ENCODE measurements around the gene AGAP3. TPM values are rescaled to one million over a fixed set of nuclear protein-coding genes. Genes with fewer than 3 reads are reported as not detected.

AGAP3 gene
- total RNA-seq, 2 donors from 2014 or later, result 50.8 to 79.2 TPM

DNA sequence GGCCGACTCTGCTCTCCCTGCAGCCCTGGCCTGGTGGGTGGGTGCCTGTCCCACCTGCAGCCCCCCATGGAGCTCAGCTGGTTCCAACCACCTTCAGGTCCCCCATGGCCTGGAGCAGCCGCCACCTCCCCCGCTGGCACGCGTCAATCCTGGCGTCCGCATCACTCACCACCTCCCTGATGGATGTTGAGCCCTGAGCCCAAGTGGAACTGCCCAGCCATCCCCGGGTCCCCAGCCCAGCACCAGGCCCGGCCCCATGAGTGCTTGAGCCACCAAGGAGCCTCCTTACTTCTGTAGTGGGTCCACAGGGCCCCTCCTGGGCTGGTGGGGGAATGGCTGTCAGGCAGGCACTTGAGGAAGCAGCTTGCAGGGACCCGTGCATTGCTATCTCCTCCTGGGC, 14.6 kb downstream of the AGAP3 start:
- Histone ChIP-seq H3K4me1 (no peaks in the 10 kb centered on the region), H3K27me3 (no peaks in the 10 kb centered on the region), H3K36me3 (no peaks in the 10 kb centered on the region), H3K9me3 (no peaks in the 10 kb centered on the region), H3K9ac (ENCODE audit: low read depth in 2 of 2, low read length in 2 of 2) (no peak overlapping the region), H3K27ac (no peak overlapping the region), H3K4me3 (no peak overlapping the region)
- no peak for DNase-seq
- TF ChIP-seq, protein P1, sequence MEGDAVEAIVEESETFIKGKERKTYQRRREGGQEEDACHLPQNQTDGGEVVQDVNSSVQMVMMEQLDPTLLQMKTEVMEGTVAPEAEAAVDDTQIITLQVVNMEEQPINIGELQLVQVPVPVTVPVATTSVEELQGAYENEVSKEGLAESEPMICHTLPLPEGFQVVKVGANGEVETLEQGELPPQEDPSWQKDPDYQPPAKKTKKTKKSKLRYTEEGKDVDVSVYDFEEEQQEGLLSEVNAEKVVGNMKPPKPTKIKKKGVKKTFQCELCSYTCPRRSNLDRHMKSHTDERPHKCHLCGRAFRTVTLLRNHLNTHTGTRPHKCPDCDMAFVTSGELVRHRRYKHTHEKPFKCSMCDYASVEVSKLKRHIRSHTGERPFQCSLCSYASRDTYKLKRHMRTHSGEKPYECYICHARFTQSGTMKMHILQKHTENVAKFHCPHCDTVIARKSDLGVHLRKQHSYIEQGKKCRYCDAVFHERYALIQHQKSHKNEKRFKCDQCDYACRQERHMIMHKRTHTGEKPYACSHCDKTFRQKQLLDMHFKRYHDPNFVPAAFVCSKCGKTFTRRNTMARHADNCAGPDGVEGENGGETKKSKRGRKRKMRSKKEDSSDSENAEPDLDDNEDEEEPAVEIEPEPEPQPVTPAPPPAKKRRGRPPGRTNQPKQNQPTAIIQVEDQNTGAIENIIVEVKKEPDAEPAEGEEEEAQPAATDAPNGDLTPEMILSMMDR (IDR thresholded peaks at IDR 0.05), result no peak
- intact Hi-C loops (cut with DNase I), result no loop called here

DNA sequence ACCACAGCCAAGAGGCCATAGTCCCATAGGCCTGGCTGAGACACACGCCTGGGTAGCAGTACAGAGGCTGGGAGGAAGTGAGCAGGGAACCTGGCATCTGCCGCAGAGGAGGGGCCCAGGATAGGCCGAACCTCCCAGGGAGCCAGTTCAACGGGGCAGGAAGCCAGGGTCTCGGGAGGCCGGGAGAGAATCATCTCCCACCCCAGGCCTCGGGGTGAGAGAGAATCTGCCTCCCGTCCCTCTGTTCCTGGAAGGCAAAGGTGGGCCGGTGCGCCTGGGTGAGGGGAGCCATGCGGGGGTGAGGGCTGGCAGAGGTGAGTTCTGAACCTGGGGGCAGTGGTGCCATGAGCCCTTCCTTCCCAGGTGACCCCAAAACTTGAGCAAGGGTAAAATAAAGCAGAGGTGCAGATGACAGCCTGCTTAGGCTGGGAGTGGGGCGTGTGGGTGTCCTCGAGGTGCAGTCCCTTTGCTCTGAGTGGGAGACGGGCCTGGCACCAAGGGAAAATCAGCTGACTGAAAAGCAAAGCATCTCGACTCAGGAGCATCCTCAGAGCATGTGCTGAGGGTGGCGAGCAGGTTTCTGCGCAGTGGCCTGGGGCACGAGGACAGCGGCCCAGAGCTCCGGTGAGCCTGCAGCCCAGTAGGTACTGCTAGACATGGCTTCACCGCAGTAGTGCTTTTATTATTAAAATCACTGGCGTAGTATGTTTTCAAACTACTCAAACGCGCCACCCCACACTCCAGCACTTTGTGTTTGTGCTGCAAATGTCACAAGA, 15.5 kb downstream of the AGAP3 start:
- H3K9ac ChIP-seq (ENCODE audit: low read depth in 2 of 2, low read length in 2 of 2), result no peak overlapping the region
- H3K4me1 ChIP-seq, result no peaks in the 10 kb centered on the region
- no peak overlapping the region for H3K27ac ChIP-seq
- no peak overlapping the region for H3K4me3 ChIP-seq
- no peak for DNase-seq
- TF ChIP-seq, protein P1 (IDR thresholded peaks at IDR 0.05), result no peak
- no peaks in the 10 kb centered on the region for H3K36me3 ChIP-seq
- no peaks in the 10 kb centered on the region for H3K9me3 ChIP-seq
- intact Hi-C loops (cut with DNase I), result no loop called here
- H3K27me3 ChIP-seq, result no peaks in the 10 kb centered on the region

DNA sequence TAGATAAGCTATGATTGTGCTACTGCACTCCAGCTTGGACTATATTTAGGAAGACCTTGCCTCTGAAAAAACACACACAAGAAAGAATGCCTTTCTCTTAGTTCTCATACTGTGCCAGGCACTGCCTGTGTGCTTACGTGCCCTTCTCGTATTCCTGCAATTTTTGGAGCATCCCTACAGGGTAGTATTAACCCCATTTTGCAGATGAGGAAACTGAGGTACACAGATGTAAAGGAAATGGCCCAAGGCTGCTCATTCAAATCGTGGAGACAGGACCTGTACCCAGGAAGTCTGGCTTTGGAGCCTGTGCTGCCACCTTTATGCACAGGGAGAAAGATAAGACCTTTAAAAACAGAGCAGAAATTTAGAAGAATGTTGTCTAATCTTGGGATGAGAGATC, 16.7 kb downstream of the AGAP3 start:
- intact Hi-C loops (cut with DNase I), result no loop called here
- Histone ChIP-seq H3K27me3 (no peaks in the 10 kb centered on the region), H3K9me3 (no peaks in the 10 kb centered on the region), H3K27ac (no peak overlapping the region), H3K4me3 (no peak overlapping the region), H3K4me1 (no peaks in the 10 kb centered on the region), H3K9ac (ENCODE audit: low read depth in 2 of 2, low read length in 2 of 2) (no peak overlapping the region), H3K36me3 (no peaks in the 10 kb centered on the region)
- TF ChIP-seq, protein P1 (IDR thresholded peaks at IDR 0.05), result no peak
- no peak for DNase-seq

DNA sequence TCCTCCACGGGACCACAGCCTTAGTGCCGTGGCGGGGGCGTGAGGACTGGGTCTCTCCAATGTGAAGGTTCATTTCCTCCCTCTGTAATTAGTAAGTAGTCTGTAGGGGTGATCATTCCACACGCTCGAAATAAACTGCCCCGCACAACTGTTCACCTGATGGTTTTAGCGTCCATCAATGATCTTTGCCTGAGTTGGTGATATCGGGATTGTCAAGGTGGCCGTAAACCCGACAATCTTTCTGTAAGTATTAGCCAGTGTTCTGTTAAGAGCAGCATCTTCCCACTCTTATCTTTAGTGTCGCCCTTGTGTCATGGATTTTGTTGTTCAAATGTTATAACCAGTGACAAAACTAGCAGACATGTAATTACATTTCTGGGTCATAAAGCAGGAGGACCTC, 17.7 kb downstream of the AGAP3 start:
- H3K4me3 ChIP-seq, result no peak overlapping the region
- no peaks in the 10 kb centered on the region for H3K27me3 ChIP-seq
- no peak overlapping the region for H3K9ac ChIP-seq (ENCODE audit: low read depth in 2 of 2, low read length in 2 of 2)
- no peaks in the 10 kb centered on the region for H3K4me1 ChIP-seq
- intact Hi-C loops (cut with DNase I), result no loop called here
- no peaks in the 10 kb centered on the region for H3K9me3 ChIP-seq
- DNase-seq, result no peak
- no peak overlapping the region for H3K27ac ChIP-seq
- H3K36me3 ChIP-seq, result no peaks in the 10 kb centered on the region
- TF ChIP-seq, protein P1 (IDR thresholded peaks at IDR 0.05), result no peak

DNA sequence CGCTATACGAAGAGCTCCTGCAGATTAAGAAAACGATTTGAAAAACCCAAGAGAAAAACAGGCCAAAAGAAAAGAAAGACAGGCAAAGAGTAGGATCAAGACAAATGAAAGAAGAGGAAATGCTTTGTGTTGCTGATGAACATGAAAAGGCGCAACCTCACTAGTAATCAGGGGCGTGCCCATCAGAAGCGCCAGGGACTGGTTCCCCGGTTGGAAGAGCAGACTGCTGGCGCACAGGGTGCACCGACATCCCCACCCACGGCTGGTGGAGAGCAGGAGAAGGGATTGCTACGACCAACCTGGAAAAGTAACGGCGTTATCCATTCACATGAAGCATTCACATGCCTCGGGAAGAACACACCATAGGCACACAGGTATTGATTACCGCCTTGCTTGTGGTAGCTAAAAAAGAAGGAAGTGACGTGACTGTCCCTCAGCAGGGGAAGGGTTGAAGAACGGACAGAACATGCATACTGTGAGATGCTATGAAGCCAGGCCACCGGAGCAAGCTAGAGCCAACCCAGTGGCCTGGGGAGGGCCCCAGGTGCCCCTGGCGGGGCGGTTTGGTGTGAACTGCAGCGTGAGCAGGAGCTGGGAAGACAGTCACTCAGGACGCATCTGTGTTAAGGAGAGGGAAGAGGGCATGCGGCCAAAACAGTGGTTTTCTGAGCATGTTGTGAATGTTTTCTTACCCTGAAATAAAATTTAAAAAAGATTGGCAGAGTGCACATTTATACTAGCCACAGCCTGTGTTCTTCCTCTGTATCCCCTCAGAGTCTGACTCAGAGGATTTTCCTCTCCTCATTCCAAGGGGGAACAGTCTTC, 18.3 kb downstream of the AGAP3 start:
- Histone ChIP-seq H3K4me1 (no peaks in the 10 kb centered on the region), H3K4me3 (no peak overlapping the region), H3K27me3 (no peaks in the 10 kb centered on the region), H3K9me3 (no peaks in the 10 kb centered on the region), H3K36me3 (no peaks in the 10 kb centered on the region), H3K9ac (ENCODE audit: low read depth in 2 of 2, low read length in 2 of 2) (no peak overlapping the region), H3K27ac (no peak overlapping the region)
- no peak for DNase-seq
- TF ChIP-seq, protein P1 (IDR thresholded peaks at IDR 0.05), result no peak
- intact Hi-C loops (cut with DNase I), result no loop called here

Data from colonic mucosa (tissue), 4 donors.